SU-DHL-6 (cell line): ENCODE results near the gene CLDN8.
A peak's percentile ranks its signal among the peaks of the same experiment; 100 is the strongest.

Experiments
- CTCF ChIP-seq: fragments of 200-600 bp; sonication (generic); IDR thresholded peaks from one replicate; pipeline ENCODE4 v1.5.1; 2017; ENCODE audit warnings: antibody characterized with exemption, mild to moderate bottlenecking, low read length, moderate library complexity; ENCODE audit not compliant: insufficient read depth, poor library complexity, severe bottlenecking
- EZH2phosphoT487 ChIP-seq: fragments of 200-600 bp; sonication (generic), shearing (Covaris generic); conservative IDR thresholded peaks from 2 replicates; pipeline ENCODE4 v1.6.1; 2018; ENCODE audit warnings: mild to moderate bottlenecking, antibody characterized with exemption, low read length, moderate library complexity, mixed read lengths

- TF ChIP-seq CTCF (peak; percentile 64), EZH2phosphoT487 (no peak)
Observed at GRCh38 chr21:30194701-30195299, 21.1 kb downstream of the CLDN8 start.
